Stimulated activated CD8-positive, alpha-beta memory T cell treated with anti-CD3 and anti-CD28 coated beads, Interleukin-12 subunit alpha, Interleukin-12 subunit beta, amount 100 ng/mL, for 24 hours (primary cell): ENCODE data around the gene SGSM2.
A peak's percentile ranks its signal among the peaks of the same experiment; 100 is the strongest.
"Not testable (repeated sequence)": the region's sequence is repeated elsewhere in the genome, so short reads cannot be mapped to it uniquely, and the experiment has no call there.

Experiments
- DNase-seq: peaks from one replicate; pipeline ENCODE4 v3.0.0-alpha.2; 2020; ENCODE audit errors: extremely low read depth

Gene SGSM2, protein sequence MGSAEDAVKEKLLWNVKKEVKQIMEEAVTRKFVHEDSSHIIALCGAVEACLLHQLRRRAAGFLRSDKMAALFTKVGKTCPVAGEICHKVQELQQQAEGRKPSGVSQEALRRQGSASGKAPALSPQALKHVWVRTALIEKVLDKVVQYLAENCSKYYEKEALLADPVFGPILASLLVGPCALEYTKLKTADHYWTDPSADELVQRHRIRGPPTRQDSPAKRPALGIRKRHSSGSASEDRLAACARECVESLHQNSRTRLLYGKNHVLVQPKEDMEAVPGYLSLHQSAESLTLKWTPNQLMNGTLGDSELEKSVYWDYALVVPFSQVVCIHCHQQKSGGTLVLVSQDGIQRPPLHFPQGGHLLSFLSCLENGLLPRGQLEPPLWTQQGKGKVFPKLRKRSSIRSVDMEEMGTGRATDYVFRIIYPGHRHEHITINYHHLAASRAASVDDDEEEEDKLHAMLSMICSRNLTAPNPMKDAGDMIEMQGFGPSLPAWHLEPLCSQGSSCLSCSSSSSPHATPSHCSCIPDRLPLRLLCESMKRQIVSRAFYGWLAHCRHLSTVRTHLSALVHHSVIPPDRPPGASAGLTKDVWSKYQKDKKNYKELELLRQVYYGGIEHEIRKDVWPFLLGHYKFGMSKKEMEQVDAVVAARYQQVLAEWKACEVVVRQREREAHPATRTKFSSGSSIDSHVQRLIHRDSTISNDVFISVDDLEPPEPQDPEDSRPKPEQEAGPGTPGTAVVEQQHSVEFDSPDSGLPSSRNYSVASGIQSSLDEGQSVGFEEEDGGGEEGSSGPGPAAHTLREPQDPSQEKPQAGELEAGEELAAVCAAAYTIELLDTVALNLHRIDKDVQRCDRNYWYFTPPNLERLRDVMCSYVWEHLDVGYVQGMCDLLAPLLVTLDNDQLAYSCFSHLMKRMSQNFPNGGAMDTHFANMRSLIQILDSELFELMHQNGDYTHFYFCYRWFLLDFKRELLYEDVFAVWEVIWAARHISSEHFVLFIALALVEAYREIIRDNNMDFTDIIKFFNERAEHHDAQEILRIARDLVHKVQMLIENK

GRCh38 chr17:2336852-2337543, at the start of gene SGSM2:
TSS of gene SGSM2 (plus strand) at chr17:2337501. CDS start at chr17:2337689, 188 bp downstream.
- no peak for DNase-seq

GRCh38 chr17:2289878-2290478, 47.3 kb upstream of the SGSM2 start:
- no peak for DNase-seq

DNA sequence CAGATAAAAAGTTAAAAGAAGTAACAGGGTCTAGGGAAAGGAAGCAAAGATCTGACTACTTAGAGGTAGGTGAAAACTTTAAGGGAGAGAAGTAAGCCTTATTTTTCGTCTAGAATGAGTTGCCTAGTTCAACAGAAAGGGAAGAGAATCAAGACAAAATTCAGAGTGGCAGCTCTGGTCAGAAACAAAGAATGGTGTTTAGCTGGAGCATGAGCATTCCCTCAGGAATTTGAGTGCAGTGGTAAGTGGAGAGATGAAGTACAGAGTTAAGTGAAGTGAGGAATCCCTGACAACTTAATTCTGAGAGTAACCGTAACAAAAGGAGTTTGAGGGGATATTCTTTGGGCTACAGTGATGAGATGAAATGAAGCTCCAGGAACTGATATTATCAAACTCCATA, 45.2 kb upstream of the SGSM2 start:
- no peak for DNase-seq

DNA sequence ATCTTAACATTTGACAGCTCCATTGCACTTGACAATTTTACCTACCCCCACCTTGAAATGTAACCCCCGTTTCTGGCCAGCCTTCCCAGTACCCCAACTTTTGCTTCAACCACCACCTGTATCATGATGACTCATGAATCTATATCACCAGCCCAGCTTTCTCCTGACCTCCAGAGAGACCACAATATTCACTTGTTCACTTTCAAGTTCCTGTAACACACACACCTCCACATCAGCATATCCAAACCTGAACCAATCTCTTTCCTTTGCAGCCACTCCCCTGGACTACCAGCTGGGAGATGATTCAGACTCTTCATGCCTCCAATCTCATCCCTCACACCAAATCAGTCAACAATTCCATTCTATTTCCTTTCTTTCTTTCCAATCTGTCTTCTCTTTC, 41.7 kb upstream of the SGSM2 start:
- no peak for DNase-seq

GRCh38 chr17:2297023-2297422, 40.3 kb upstream of the SGSM2 start:
- DNase-seq: no peak

- DNase-seq: no peak
Observed at GRCh38 chr17:2299136-2299535, 38.2 kb upstream of the SGSM2 start.

- no peak for DNase-seq
Observed at GRCh38 chr17:2299756-2300155, 37.5 kb upstream of the SGSM2 start.

GRCh38 chr17:2302778-2303203, 34.5 kb upstream of the SGSM2 start:
- no peak for DNase-seq

DNA sequence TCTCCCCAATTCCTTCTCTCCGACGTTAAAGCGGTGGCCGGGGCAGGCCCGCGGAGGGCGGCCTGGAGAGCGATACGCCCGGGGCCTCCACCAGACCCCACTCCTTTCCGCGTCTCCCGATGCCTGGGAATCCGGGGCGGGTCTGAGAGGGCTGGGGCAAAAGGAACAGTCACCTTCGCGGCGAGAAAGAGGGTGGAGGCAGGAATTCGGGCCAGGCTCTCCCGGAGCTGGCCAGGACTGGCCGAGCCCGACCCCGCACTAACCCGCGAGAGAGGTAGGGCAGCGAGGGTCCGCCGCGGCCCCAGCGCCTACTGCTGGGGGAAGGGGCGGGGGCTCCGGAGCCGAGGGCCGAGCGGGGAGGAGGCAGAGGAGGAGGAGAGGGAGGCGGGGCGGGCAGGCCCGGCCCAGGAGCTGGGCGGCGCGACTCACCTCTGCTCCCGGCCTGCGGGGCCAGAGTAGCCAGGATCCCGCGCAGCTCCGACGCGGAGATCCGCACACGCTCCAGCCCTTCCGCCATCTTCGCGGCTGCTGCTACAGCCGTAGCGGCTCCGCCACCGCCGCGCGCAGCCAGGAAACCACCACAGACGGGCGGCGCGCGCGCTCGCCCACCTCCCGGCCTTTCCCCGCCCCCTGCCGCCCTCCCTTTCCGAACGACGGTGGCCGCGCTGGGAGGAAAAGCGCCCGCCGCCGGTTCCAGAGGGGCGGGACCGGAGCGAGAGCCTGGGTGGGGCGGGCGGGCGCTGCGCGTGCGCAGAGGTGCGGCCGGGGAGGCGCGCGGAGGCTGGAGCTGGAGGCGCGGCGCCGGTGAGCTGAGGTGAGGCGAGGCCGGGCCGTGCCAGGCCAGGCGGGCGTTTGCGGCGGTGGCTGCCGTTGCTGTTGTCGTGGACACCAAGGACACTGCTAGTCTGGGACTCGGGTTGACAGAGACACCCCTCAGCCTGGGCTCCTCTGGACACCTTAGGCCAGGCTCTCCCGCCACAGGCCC, 33.8 kb upstream of the SGSM2 start, which contains the start of the genes SMG6 and SRR:
Gene SMG6 (minus strand): TSS at position 582 of the 985 bp plus-strand sequence. CDS start 65 bp downstream, at position 517.
Gene SRR (plus strand): TSS at position 747 of the 985 bp plus-strand sequence. CDS start 11,611 bp downstream, outside the sequence.
- peak; percentile 91 for DNase-seq

GRCh38 chr17:2304931-2305330, 32.4 kb upstream of the SGSM2 start:
- no peak for DNase-seq

DNA sequence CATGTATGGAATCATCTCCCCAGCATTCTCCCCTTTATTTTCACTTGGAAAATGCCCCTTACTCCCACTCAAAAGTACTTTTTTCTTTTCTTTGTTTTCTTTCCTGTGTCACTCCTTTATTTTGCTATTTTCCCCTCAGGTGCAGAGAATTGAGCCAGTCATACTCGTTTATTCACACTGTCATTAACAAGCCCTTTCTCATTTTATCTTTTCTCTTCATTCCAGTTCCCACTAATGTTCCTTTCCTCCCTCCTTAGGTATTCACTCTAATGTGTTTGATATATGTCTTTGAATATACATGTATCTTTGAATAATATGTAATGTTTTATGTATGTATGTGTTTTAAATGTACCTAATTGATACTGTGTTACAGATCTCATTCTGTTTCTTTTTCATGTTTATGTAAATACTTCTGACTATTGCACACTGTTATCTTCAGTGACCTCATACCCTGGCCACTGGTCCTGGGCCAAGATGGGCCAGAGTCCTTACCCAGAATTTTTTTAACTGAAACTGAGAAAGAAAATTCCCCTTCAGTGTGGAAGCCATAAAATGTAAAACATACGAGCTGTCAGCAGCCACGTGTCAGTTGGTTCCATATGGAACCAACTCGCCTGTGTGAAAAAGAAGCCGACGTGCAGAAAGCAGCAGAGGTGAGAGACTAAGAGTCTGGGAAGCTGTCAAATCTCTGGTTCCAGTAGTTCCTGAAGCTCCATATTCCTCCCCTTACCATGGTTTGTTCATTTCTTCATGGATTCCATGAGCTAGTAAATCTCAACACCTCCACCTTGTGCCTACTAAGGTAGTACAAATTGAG, 27.8 kb upstream of the SGSM2 start:
- DNase-seq: no peak

DNA sequence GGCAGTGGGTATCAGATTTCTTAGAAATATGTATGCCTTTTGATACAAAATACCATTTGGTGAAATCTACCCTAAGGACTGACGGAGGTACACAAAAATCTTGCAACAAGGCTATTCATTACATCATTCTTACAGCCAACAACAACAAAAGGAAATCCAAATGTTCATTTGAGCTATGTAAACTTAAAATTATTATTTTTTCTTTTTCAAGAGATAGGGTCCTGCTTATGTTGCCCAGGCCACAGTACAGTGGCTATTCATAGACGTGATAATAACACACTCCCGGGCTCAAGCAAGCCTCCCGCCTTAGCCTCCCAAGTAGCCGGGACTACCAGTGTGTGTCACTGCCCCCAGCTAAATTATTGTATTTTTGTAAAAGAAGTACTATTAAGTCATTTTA, 24.6 kb upstream of the SGSM2 start:
- DNase-seq: no peak

GRCh38 chr17:2316916-2317205, 20.4 kb upstream of the SGSM2 start:
- not testable (repeated sequence) for DNase-seq

DNA sequence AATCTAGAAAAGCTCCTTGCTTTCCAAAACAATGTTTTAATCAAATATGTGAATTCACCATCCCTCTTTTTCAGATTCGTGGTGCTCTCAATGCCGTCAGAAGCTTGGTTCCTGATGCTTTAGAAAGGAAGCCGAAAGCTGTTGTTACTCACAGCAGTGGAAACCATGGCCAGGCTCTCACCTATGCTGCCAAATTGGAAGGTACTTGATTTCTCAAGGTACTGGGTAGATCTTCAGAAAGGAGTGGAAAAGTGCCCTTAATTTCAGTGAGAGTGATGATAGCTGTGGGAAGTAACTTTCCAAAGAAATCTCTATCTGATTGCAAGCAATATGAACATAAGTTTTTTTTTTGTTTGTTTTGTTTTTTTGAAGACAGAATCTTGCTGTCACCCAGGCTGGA, 19.5 kb upstream of the SGSM2 start:
- DNase-seq: no peak

DNA sequence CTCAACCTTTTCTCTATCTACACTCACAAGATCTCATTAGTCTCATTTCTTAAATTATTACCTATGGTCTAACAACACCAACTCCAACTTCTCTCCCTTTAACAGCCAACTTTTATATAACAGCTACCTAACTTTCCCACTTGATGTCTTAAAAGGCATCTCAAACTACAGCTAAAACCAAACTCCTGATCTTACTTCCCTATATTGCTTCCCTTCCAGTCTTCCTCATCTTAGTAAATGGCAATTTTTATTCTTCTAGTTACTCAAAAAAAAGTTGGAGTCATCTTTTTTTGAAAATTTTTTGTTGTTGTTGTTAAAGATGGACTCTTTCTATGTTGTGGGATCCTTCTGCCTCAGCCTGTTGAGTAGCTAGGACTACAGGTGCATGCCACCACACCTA, 18.2 kb upstream of the SGSM2 start:
- no peak for DNase-seq

DNA sequence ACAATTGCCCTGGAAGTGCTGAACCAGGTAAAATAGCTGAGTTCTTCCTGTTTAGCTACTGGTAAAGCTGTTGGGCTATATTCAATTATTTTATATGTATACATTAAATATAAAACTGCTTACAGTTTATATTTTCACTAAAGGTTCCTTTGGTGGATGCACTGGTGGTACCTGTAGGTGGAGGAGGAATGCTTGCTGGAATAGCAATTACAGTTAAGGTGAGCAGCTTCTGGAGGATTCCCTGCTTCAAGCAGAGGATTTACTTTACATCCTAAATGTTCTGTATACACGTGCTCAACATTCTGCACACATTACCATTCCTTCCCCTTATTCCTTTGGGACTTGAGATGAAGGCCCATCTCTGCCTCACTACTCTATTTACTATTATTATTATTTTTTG, 15.9 kb upstream of the SGSM2 start:
- DNase-seq: no peak

DNA sequence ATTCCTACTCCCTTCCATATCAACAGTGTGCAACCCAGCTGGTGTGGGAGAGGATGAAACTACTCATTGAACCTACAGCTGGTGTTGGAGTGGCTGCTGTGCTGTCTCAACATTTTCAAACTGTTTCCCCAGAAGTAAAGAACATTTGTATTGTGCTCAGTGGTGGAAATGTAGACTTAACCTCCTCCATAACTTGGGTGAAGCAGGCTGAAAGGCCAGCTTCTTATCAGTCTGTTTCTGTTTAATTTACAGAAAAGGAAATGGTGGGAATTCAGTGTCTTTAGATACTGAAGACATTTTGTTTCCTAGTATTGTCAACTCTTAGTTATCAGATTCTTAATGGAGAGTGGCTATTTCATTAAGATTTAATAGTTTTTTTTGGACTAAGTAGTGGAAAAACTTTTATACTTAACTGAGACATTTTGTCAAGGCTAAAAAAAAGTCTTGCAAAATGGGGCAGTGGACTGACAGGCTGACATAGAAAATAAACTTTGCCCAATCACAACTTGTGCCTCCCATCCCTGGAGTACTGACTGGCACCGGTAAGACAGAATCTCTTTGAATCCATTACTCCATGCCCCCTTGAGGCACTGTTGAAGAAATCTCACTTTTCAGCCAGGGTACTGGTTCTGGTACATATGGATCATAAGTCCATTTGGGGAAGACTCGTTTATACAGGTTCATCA, 13.5 kb upstream of the SGSM2 start:
- no peak for DNase-seq

DNA sequence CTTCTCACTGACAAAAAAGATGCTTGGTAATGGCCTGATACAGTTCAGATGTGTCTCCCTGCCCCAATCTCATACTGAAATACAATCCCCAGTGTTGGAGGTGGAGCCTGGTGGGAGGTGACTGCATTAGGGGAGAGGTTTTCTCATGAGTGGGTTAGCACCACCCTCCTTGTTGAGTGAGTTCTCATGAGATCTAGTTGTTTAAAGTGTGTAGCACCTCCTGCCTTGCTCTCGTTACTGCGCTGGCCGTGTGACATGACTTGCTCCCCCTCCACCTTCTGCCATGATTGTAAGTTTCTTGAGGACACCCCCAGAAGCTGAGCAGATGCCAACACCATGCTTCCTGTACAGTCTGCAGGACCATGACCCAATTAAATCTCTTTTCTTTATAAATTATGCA, 6.0 kb upstream of the SGSM2 start:
- DNase-seq: no peak

DNA sequence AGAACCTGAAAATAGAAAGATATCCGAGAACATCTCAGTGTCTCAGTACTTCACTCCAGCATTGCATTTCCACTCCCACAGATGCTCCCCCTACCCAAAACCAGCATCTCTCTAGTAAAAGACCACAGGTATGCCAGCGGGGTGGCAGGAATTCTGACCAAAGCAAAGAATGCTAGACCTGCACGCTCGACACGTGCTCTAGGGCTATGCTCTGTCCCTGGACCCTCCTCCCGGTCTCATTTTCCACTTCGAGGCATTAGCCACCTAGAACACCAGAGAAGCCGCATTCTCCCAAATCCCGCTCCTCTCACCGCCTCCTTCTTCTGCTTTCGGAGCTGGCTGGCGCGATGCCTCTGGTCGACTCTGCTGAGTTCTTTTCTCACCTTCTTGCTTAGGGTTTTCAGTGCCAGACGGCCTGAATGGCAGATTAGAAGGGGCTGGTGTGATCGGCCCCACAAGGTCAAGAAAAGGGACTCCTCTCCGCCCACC, 1.5 kb upstream of the SGSM2 start:
- no peak for DNase-seq
